Skeletal muscle cell (primary cell): ENCODE measurements around the gene TTLL11.
"Not testable (repeated sequence)": the region's sequence is repeated elsewhere in the genome, so short reads cannot be mapped to it uniquely, and the experiment has no call there.

Experiments used
- DNase-seq: peaks from one replicate; pipeline ENCODE4 v3.0.0-alpha.2; 2010; ENCODE audit warnings: low read depth
- H3K4me3 ChIP-seq: 2 replicates; pipeline ENCODE4 v1.5.1; 2011; ENCODE audit warnings: low read depth, mild to moderate bottlenecking, control low read depth, low read length, moderate library complexity

The TTLL11 gene

GRCh38 chr9:121794334-121794733 lies 298.8 kb downstream of the TTLL11 start:
- DNase-seq, H3K4me3 ChIP-seq: not testable (repeated sequence)

DNA sequence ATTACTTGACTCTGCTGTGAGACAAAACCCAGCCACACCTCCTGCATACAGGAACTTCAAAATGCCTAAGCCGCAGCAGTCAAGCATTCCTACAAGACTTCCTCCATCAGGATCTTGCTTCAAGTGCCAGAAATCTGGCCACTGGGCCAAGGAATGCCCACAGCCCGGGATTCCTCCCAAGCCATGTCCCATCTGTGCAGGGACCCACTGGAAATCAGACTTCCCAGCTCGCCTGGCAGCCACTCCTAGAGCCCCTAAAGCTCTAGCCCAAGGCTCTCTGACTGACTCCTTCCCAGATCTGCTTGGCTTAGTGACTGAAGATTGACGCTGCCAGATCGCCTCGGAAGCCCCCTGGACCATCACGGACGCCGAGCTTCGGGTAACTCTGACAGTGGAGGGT lies 300.6 kb downstream of the TTLL11 start:
- DNase-seq, H3K4me3 ChIP-seq: not testable (repeated sequence)

DNA sequence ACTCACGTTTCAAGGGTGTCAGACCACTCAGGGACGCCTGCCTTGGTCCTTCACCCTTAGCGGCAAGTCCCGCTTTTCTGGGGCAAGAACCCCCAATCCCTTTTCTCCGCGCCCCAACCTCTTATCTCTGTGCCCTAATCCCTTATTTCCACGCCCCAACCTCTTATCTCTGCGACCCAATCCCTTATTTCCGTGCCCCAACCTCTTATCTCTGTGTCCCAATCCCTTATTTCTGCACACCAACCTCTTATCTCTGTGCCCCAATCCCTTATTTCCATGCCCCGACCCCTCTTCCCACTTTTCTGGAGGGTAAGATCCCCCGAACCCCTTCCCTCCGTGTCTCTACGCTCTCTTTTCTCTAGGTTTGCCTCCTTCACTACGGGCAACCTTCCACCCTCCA lies 302.3 kb downstream of the TTLL11 start:
- H3K4me3 ChIP-seq, result no peak overlapping the region
- no peak for DNase-seq

DNA sequence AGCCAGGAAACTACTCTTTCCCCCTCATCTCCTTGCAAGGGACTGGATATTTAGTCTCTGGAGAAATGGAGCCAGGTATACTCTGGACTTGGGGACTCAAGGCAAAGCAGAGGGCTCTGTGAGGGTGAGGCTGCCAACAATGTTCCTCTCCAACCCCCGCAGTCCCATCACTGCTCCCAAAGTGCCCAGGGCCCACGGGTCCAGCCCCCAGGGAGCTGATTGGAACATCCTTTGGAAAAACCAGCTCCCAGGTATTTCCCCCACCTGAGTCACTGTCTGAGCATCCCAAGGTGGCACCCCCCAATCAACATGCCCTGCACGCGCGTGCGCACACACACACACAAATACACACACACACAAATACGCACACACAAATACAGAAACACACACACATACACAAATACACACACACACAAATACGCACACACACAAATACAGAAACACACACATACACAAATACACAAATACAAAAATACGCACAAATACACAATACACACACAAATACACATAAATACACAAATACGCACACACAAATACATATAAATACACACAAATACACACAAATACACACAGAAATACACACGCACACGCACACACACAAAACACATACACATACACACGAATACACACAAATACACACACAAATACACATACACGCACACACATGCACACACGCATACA lies 304.3 kb downstream of the TTLL11 start:
- DNase-seq, result no peak
- H3K4me3 ChIP-seq, result no peak overlapping the region

GRCh38 chr9:121786998-121787422 lies 306.1 kb downstream of the TTLL11 start:
- no peak overlapping the region for H3K4me3 ChIP-seq
- DNase-seq, result no peak

DNA sequence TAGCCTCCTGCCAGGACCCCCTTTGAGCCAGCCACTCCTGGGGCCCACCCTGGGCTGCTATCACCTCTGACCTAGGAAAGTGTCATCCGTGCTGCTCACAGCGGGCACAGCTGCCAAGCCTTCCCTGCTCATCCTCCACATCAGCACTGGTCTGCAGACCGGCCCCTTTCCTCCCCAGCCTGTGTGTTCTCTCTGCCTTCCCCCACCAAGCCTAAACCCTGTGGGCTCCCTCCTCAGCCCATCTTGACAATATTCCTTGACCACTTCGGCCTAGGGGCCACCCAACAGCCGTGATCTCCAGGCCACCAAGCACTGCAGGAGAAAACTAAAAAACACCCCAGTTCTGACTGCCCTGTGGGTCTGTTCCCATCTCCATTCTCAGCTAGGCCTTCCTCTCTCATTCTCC lies 306.6 kb downstream of the TTLL11 start:
- no peak for DNase-seq
- H3K4me3 ChIP-seq, result no peak overlapping the region

- no peak overlapping the region for H3K4me3 ChIP-seq
- DNase-seq, result no peak
Measured at GRCh38 chr9:121785673-121786542, 307.2 kb downstream of the TTLL11 start.

DNA sequence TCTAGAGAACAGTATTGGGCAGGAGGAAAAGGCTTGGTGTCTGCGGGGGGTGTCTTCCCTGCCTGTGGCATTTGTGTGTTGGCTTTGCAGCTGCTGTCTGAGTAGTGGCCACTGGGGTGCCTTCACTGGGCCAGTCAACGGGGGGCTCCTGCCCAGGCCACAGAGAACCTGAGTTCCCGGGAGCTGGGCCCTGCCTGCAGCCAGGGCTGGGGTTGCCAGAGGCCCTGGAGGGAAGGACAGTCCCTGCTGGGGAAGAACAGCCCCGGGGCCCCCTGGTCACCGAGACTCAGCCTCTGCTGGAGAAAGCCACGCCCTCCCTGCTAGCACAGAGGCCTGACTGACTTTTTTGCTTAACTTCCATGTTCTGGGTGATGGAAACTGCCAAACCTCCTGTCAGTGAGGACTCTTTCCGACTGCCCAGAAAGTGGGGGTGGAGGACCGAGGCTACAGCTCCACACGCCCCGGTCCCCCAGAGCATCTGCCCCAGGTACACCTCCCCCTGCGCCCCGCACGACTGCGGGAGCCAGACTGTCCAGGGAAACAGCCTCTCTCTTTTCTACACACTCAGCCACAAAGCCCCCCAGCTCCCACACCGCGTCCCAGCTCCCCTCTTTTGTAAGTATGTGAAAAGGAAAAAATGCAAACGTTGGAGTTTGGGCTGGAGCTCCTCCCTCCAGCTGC lies 308.2 kb downstream of the TTLL11 start:
- H3K4me3 ChIP-seq, result no peak overlapping the region
- DNase-seq, result no peak

- H3K4me3 ChIP-seq, result no peak overlapping the region
- DNase-seq, result no peak
Measured at GRCh38 chr9:121783521-121784507, 309.3 kb downstream of the TTLL11 start.

- no peak for DNase-seq
- H3K4me3 ChIP-seq, result no peak overlapping the region
Measured at GRCh38 chr9:121783111-121783510, 310.0 kb downstream of the TTLL11 start.

DNA sequence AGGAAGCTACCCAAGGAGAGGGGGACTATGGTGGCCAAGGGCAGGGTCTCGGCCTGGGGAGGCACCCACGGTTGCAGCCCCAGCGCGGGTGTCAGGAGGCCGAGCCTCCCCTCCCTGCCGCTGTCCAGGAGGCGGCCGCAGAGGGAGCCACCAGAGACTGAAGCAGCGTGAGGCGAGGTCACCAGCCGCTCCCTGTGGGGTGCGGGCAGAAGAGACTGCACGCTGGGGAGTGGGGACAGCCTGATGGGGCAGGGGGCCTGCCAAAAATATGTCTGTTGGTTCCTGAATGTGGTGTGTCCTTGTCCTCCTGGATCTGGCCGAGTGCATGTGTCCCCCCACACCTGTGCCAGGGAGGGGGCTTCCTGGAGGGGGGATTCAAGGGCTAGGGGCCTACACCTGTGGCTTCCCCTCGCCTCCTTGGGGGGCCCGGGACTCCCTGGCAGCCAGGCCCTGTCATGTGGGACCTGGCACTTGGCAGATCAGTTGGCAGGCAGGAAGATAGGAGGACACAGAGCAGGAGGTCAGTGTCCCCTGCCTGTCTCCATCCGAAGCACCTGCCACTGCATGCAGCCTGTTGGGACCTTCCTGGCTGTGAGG lies 310.5 kb downstream of the TTLL11 start:
- DNase-seq, result no peak

GRCh38 chr9:121781701-121782464 lies 311.2 kb downstream of the TTLL11 start:
- H3K4me3 ChIP-seq, result no peak overlapping the region
- no peak for DNase-seq

More for the DNA sequence above, 310.5 kb downstream of the TTLL11 start:
- no peak overlapping the region for H3K4me3 ChIP-seq

DNA sequence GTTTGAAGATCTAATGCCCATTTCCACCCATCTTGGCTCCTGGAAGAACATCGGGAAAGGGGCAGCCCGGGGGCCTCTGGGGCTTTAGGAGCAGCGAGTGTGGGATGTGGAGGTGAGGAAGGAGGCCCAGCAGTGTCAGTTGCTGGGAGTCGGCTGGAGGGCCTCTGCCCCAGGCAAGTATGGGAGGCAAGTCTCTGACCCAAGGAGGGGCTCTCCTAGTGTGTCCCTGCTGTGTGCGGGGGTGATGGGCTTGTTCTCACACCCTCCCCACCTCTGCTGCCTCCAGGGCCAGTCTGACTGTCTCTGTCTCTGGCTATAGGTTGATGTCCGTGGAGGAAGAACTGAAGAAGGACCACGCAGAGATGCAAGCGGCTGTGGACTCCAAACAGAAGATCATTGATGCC lies 312.0 kb downstream of the TTLL11 start:
- no peak for DNase-seq
- no peak overlapping the region for H3K4me3 ChIP-seq

DNA sequence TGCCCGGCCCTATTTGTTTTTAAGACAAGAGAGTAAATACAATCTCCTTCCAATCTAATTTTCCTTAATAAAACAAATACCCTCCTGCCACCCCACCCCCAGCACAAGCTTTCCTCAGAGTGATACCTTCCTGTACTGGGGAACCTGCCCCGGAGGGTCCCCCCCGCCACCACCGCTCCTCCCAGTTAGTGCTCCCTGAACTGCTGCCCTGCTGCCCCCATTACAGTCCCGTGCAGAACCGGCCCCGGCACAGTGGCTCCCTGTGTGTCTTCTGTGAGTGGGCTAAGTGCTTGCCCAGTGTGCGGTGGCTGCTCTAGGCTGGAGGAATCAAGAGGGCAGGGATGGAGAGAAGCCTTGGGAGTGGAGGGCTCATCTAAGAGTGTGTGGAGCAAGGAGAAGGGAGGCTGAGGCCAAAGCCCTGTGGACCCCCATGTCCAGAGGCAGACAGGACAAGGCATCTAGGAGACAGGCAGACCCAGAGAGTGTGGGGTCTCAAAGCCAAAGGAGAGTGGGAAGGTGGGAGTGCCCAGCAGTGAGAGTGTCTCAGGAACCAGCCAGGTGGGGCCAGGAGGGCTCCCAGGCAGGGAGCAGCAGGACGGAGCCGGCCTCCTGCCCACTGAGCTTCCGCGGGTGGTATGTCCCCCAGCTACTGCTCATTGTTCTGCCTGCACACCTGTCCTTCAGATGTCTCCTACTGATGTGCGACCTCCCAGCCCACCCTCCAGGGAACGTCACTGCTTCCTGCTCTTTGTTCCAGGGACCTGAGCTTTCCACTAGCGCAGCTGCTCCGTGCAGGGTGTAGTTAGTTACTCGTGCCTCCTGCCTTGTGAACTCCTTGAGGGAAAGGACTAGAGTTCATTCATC lies 312.7 kb downstream of the TTLL11 start:
- H3K4me3 ChIP-seq, result no peak overlapping the region
- DNase-seq, result no peak

DNA sequence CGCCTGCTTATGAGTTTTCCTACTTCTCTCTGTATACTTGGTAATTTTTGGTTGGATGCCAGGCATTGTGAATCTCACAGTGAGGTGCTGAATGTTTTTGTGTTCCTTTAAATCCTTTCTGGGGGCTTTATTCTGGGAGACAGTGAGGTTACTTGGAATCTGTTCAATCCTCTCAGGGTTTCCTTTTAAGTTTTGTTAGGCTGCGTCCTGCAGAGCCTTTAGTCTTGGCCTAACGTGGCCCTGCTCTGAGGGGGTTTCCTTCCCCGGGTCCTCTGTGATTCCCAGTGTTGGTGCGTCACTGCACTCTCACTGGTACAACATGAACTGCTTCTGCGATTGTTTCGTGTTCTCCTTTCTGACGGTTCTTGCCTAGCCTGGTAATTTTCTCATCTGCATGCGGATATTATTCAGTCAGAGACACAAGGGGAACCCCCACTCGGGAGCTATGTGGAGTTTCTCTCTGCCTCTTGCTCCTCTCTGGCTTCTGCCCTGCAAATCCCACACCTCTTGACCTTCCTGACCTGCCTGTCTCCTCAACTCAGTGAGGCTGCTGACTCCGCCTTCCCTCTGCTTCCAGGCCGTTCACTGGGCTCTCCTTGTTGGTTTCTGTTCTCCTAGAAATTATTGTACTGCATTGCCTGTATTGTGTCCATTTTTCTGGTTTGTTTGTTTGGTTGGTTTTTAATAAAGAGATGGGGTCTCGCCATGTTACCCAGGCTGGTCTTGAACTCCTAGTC lies 313.6 kb downstream of the TTLL11 start:
- H3K4me3 ChIP-seq, result no peak overlapping the region
- peak; percentile 36 for DNase-seq
